PC-9 (cell line): Measurements from ENCODE around the gene PSPN. TPM values are rescaled to one million over a fixed set of nuclear protein-coding genes. Genes with fewer than 3 reads are reported as not detected.

Source experiments
- BruUV-seq: library from RNA; stranded (reverse); fragments of 400-500 nt; replicated peaks from 2 replicates; lab custom pipeline; 2021; lab: Mats Ljungman, UMichigan
- CTCF ChIA-PET: fragments of 300-600 bp; sonication (Branson Sonifier 250); formaldehyde crosslinking; loops from one replicate; lab custom pipeline; 2022; ENCODE audit warnings: antibody characterized with exemption; lab: Charles Lee
- POLR2A ChIA-PET: fragments of 300-600 bp; sonication (Branson Sonifier 250); formaldehyde crosslinking; loops from one replicate; lab custom pipeline; 2022; ENCODE audit warnings: antibody characterized with exemption; ENCODE audit not compliant: unreplicated experiment; lab: Charles Lee
- DNase-seq, 2 experiments: peaks; one replicate each; pipeline versions ENCODE4 v3.0.0 to v3.0.0-alpha.2; 2015 to 2022; ENCODE audit warnings: mixed read lengths in 1 of 2
- H2AFZ ChIP-seq: fragments of 200-600 bp; sonication (generic); 2 replicates; pipeline ENCODE4 v1.8.1; 2017; ENCODE audit warnings: antibody characterized with exemption
- H3F3A ChIP-seq: fragments of 200-600 bp; sonication (generic); 2 replicates; pipeline ENCODE4 v1.8.1; 2017; ENCODE audit warnings: antibody characterized with exemption, mild to moderate bottlenecking, low read depth; ENCODE audit not compliant: insufficient read depth
- H3K27ac ChIP-seq: fragments of 200-600 bp; sonication (generic); 2 replicates; pipeline ENCODE4 v1.6.1; 2016; ENCODE audit warnings: mixed run types
- H3K27me3 ChIP-seq: fragments of 200-600 bp; sonication (generic); 2 replicates; pipeline ENCODE4 v1.6.1; 2016; ENCODE audit warnings: low read depth, mixed run types; ENCODE audit not compliant: insufficient read depth
- H3K36me3 ChIP-seq: fragments of 200-600 bp; sonication (generic); 2 replicates; pipeline ENCODE4 v1.6.1; 2016; ENCODE audit warnings: low read depth, mixed run types
- H3K4me1 ChIP-seq: fragments of 200-600 bp; sonication (generic); replicated peaks from 2 replicates; pipeline ENCODE4 v1.6.1; 2016; ENCODE audit warnings: mixed run types; ENCODE audit not compliant: insufficient read depth
- H3K4me2 ChIP-seq: fragments of 200-600 bp; sonication (generic); 2 replicates; pipeline ENCODE4 v1.6.1; 2017; ENCODE audit warnings: mixed run types
- H3K4me3 ChIP-seq: fragments of 200-600 bp; sonication (generic); 2 replicates; pipeline ENCODE4 v1.6.1; 2016; ENCODE audit warnings: mixed run types
- H3K79me2 ChIP-seq: fragments of 200-600 bp; sonication (generic); 2 replicates; pipeline ENCODE4 v1.6.1; 2017; ENCODE audit warnings: low read depth, mixed run types
- H3K9me2 ChIP-seq: fragments of 200-600 bp; sonication (generic); 2 replicates; pipeline ENCODE4 v1.8.1; 2017; ENCODE audit warnings: mild to moderate bottlenecking; ENCODE audit not compliant: insufficient read depth
- H3K9me3 ChIP-seq: fragments of 200-600 bp; sonication (generic); 2 replicates; pipeline ENCODE4 v1.8.1; 2016; ENCODE audit warnings: low read depth; ENCODE audit not compliant: insufficient read depth
- H4K20me1 ChIP-seq: fragments of 200-600 bp; sonication (generic); 2 replicates; pipeline ENCODE4 v1.8.1; 2017; ENCODE audit not compliant: insufficient read depth
- EZH2 ChIP-seq: fragments of 200-600 bp; sonication (generic); IDR thresholded peaks from 2 replicates; pipeline ENCODE4 v1.8.0; 2017; ENCODE audit warnings: antibody characterized with exemption, low read depth
- intact Hi-C: fragments of 100-400 bp; cut with micrococcal nuclease; formaldehyde crosslinking; loops from one replicate; pipeline ENCODE4 v1.10.0; 2022; ENCODE audit not compliant: unreplicated experiment
- total RNA-seq: library from RNA; stranded (reverse); gene quantifications from 2 replicates; pipeline ENCODE4 v1.2.3, GENCODE V29; 2021
- TF ChIP-seq, protein P1 (sequence below): fragments of 200-600 bp; sonication (generic); conservative IDR thresholded peaks from 2 replicates; pipeline ENCODE4 v1.6.1; 2017; ENCODE audit warnings: mixed run types, antibody characterized with exemption, mild to moderate bottlenecking, moderate library complexity

The PSPN gene
- total RNA-seq, 1 experiment from 2014 or later: 1.3 TPM

GRCh38 chr19:6421075-6422014, 45.6 kb upstream of the PSPN start:
- no peaks in the 10 kb centered on the region for H3K9me2 ChIP-seq
- H3K27me3 ChIP-seq: no peaks in the 10 kb centered on the region
- no peak overlapping the region for H3K4me2 ChIP-seq
- no peaks in the 10 kb centered on the region for H3K9me3 ChIP-seq
- no peak overlapping the region for H3K27ac ChIP-seq
- intact Hi-C loops: loop anchor here (5.0 kb wide), 1 partner anchor 41 kb away; the partner anchor contains the start of gene CRB3
- POLR2A ChIA-PET: no interaction called here
- H3K4me1 ChIP-seq: peaks cover 10% of the 10 kb centered on the region
- CTCF ChIA-PET: interaction anchor here (0.6 kb wide), 1 partner anchor 11 kb away, joined by 8 read pairs; no protein-coding TSS in a partner anchor
- H4K20me1 ChIP-seq: peaks cover 49% of the 10 kb centered on the region
- H3K79me2 ChIP-seq: peaks cover 40% of the 10 kb centered on the region
- no TSS peak for BruUV-seq
- no peaks in the 10 kb centered on the region for H3F3A ChIP-seq
- no peak overlapping the region for H3K4me3 ChIP-seq
- H2AFZ ChIP-seq: no peak overlapping the region
- DNase-seq: no peak
- TF ChIP-seq EZH2: no peak
- TF ChIP-seq, protein P1, sequence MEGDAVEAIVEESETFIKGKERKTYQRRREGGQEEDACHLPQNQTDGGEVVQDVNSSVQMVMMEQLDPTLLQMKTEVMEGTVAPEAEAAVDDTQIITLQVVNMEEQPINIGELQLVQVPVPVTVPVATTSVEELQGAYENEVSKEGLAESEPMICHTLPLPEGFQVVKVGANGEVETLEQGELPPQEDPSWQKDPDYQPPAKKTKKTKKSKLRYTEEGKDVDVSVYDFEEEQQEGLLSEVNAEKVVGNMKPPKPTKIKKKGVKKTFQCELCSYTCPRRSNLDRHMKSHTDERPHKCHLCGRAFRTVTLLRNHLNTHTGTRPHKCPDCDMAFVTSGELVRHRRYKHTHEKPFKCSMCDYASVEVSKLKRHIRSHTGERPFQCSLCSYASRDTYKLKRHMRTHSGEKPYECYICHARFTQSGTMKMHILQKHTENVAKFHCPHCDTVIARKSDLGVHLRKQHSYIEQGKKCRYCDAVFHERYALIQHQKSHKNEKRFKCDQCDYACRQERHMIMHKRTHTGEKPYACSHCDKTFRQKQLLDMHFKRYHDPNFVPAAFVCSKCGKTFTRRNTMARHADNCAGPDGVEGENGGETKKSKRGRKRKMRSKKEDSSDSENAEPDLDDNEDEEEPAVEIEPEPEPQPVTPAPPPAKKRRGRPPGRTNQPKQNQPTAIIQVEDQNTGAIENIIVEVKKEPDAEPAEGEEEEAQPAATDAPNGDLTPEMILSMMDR: no peak
- no peaks in the 10 kb centered on the region for H3K36me3 ChIP-seq

DNA sequence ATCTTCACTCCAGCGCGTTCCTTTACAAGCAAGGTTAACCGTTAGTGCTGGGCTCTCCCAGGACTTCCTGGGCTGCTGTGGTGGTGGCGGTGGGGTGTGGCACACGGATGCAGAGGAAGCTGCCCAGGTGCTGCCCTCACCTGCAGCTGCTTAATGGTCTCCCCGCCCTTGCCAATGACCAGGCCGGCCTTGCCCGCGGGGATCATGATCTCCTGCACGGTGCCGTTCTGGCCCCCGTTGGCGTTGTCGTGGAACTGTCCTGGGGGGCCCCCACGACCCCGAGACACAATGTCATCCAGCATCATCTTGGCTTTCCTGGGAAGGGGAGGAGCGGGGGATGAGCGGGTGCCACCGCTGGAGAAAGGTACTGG, 42.8 kb upstream of the PSPN start:
- H3K79me2 ChIP-seq: peaks cover 34% of the 10 kb centered on the region
- H2AFZ ChIP-seq: no peak overlapping the region
- no peaks in the 10 kb centered on the region; the same call in 1 of the 2 replicates for H3F3A ChIP-seq
- H3K4me1 ChIP-seq: peaks cover 10% of the 10 kb centered on the region
- BruUV-seq: no TSS peak
- H3K4me2 ChIP-seq: no peak overlapping the region
- no peak for TF ChIP-seq EZH2
- TF ChIP-seq, protein P1: no peak
- DNase-seq: no peak
- H3K9me2 ChIP-seq: no peaks in the 10 kb centered on the region
- no peaks in the 10 kb centered on the region for H3K36me3 ChIP-seq
- no peak overlapping the region for H3K4me3 ChIP-seq
- CTCF ChIA-PET: interaction anchor here (0.7 kb wide), 1 partner anchor 409 kb away, joined by 3 read pairs; no protein-coding TSS in a partner anchor
- H3K27ac ChIP-seq: no peak overlapping the region
- H3K9me3 ChIP-seq: no peaks in the 10 kb centered on the region
- POLR2A ChIA-PET: no interaction called here
- intact Hi-C loops: no loop called here
- peaks cover 44% of the 10 kb centered on the region for H4K20me1 ChIP-seq
- no peaks in the 10 kb centered on the region for H3K27me3 ChIP-seq

DNA sequence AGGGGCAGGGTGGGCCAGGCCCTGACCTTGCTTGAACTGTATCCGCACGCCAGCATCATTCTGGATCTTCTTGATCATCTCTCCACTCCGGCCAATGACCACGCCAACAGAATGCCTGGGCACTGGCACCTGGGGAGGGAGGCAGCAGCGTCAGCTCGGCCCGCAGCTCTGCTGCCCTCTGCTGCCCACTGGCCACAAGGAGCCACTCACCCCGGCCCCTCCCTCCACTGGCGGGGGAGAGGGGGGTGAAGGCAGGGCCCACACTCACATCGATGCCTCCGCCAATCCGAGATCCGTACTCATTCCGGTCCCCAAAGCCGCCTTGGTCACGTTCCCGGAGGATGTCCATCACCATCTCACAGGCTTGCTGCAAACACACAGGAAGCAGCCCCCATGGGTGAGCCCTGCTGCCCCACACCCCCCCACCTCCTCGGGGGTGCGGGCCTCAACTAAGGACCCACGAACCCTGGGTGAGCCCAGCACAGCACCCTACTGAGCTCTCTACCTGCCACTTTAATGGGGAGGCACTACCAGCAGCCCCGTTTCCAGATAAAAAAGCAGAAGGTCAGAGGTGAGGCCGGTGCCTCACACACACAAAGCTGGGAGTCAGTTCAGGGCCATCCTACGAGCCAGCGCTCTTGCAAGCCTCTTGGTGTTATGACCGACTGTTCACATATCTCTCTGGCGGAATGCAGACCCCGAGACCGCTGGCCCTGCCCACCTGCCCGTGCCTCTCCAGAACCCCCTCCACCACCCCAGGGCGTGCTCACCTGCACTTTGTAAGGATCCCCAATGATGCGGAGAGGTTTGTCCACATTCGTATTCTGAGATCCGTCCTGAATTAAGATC, 42.2 kb upstream of the PSPN start:
- ChIA-PET CTCF (interaction anchor here (0.7 kb wide), 1 partner anchor 409 kb away, joined by 3 read pairs; no protein-coding TSS in a partner anchor), POLR2A (no interaction called here)
- TF ChIP-seq EZH2: no peak
- TF ChIP-seq, protein P1: no peak
- BruUV-seq: no TSS peak
- intact Hi-C loops: no loop called here
- Histone ChIP-seq H3K9me2 (no peaks in the 10 kb centered on the region), H4K20me1 (peaks cover 38% of the 10 kb centered on the region), H3K79me2 (peaks cover 28% of the 10 kb centered on the region), H3K4me1 (peaks cover 7% of the 10 kb centered on the region), H3K27ac (no peak overlapping the region), H3F3A (no peaks in the 10 kb centered on the region; the same call in 1 of the 2 replicates), H3K27me3 (no peaks in the 10 kb centered on the region), H2AFZ (no peak overlapping the region), H3K4me3 (no peak overlapping the region), H3K4me2 (no peak overlapping the region), H3K9me3 (no peaks in the 10 kb centered on the region), H3K36me3 (no peaks in the 10 kb centered on the region)
- no peak for DNase-seq
